SK-N-SH treated with all-trans-retinoic acid at 6 μM for 48 hours (cell line): Measurements from ENCODE around the gene PBX1.

Source experiments
- ATAC-seq: fragments of 200-7000 bp; cut with Tn5 transposase; 3 replicates; pipeline ENCODE4 v1.9.1; 2020; ENCODE audit warnings: mild to moderate bottlenecking, moderate library complexity
- ARNTL ChIP-seq: fragments of 450-650 bp; formaldehyde crosslinking; IDR thresholded peaks from 2 replicates; pipeline ENCODE4 v1.5.0; 2020; ENCODE audit warnings: low read depth, mild to moderate bottlenecking, moderate library complexity, borderline replicate concordance
- BACH2 ChIP-seq: fragments of 250-450 bp; sonication (Bioruptor Pico); IDR thresholded peaks from 2 replicates; pipeline ENCODE4 v1.9.0; 2021; ENCODE audit warnings: mild to moderate bottlenecking, borderline replicate concordance
- CREB5 ChIP-seq: fragments of 250-450 bp; sonication (Bioruptor Pico); IDR thresholded peaks from 2 replicates; pipeline ENCODE4 v1.5.1; 2020; ENCODE audit warnings: low read depth, mild to moderate bottlenecking, moderate library complexity
- CSDC2 ChIP-seq: fragments of 250-450 bp; sonication (Bioruptor Pico); IDR thresholded peaks from 2 replicates; pipeline ENCODE4 v1.5.0; 2020; ENCODE audit warnings: mild to moderate bottlenecking, moderate library complexity
- CSRNP3 ChIP-seq: fragments of 250-450 bp; sonication (Bioruptor Pico); IDR thresholded peaks from 2 replicates; pipeline ENCODE4 v1.5.1; 2021; ENCODE audit warnings: mild to moderate bottlenecking, moderate library complexity
- ESRRG ChIP-seq: fragments of 250-450 bp; sonication (Bioruptor Pico); IDR thresholded peaks from 2 replicates; pipeline ENCODE4 v1.6.1; 2021; ENCODE audit warnings: mild to moderate bottlenecking
- GLIS3 ChIP-seq: fragments of 250-450 bp; sonication (Bioruptor Pico); IDR thresholded peaks from 2 replicates; pipeline ENCODE4 v1.5.0; 2020; ENCODE audit warnings: mild to moderate bottlenecking, moderate library complexity
- PATZ1 ChIP-seq: fragments of 250-450 bp; sonication (Bioruptor Pico); IDR thresholded peaks from 2 replicates; pipeline ENCODE4 v1.8.0; 2020; ENCODE audit warnings: mild to moderate bottlenecking, moderate library complexity, borderline replicate concordance
- POU6F1 ChIP-seq: fragments of 250-450 bp; sonication (Bioruptor Pico); IDR thresholded peaks from 2 replicates; pipeline ENCODE4 v1.8.0; 2021; ENCODE audit warnings: low read depth, mild to moderate bottlenecking, moderate library complexity, borderline replicate concordance
- PPARA ChIP-seq: fragments of 250-450 bp; sonication (Bioruptor Pico); IDR thresholded peaks from 2 replicates; pipeline ENCODE4 v1.5.0; 2020; ENCODE audit warnings: mild to moderate bottlenecking, borderline replicate concordance
- SNAI2 ChIP-seq: fragments of 250-450 bp; sonication (Bioruptor Pico); IDR thresholded peaks from 2 replicates; pipeline ENCODE4 v1.5.0; 2020; ENCODE audit warnings: mild to moderate bottlenecking, moderate library complexity
- TCF4 ChIP-seq: fragments of 250-450 bp; sonication (Bioruptor Pico); IDR thresholded peaks from 2 replicates; pipeline ENCODE4 v1.8.0; 2021; ENCODE audit warnings: mild to moderate bottlenecking, moderate library complexity, borderline replicate concordance
- TOX ChIP-seq: fragments of 250-450 bp; sonication (Bioruptor Pico); IDR thresholded peaks from 2 replicates; pipeline ENCODE4 v1.8.0; 2021; ENCODE audit warnings: mild to moderate bottlenecking, moderate library complexity, borderline replicate concordance
- TSHZ2 ChIP-seq: fragments of 250-450 bp; sonication (Bioruptor Pico); IDR thresholded peaks from 2 replicates; pipeline ENCODE4 v1.5.0; 2020; ENCODE audit warnings: mild to moderate bottlenecking, moderate library complexity
- ZC3H10 ChIP-seq: fragments of 250-450 bp; sonication (Bioruptor Pico); IDR thresholded peaks from 2 replicates; pipeline ENCODE4 v1.5.1; 2021; ENCODE audit warnings: mild to moderate bottlenecking, moderate library complexity
- ZFP3 ChIP-seq: fragments of 250-450 bp; sonication (Bioruptor Pico); IDR thresholded peaks from 2 replicates; pipeline ENCODE4 v1.5.0; 2020; ENCODE audit warnings: mild to moderate bottlenecking, moderate library complexity
- ZNF565 ChIP-seq: fragments of 450-650 bp; formaldehyde crosslinking; conservative IDR thresholded peaks from 2 replicates; pipeline ENCODE4 v1.5.0; 2020; ENCODE audit warnings: low read depth, mild to moderate bottlenecking, moderate library complexity
- ZNF70 ChIP-seq: fragments of 450-650 bp; formaldehyde crosslinking; IDR thresholded peaks from 2 replicates; pipeline ENCODE4 v1.5.0; 2020; ENCODE audit warnings: mild to moderate bottlenecking, moderate library complexity
- ZNF8 ChIP-seq: fragments of 450-650 bp; formaldehyde crosslinking; IDR thresholded peaks from 2 replicates; pipeline ENCODE4 v1.5.0; 2020; ENCODE audit warnings: mild to moderate bottlenecking, moderate library complexity

Gene PBX1

GRCh38 chr1:164590592-164590991, 31.6 kb downstream of the PBX1 start:
- no peak for ATAC-seq
- TF ChIP-seq ZNF8 (CRISPR knock-in tag), result no peak
- TF ChIP-seq, all 23 proteins: peak for 0

- ATAC-seq, result peak; percentile 57
- no peak for TF ChIP-seq ARNTL
- TF ChIP-seq PATZ1 (CRISPR knock-in tag), result 0 out of 2 replicates have a peak, but pooled peaks have one; percentile 44
- TF ChIP-seq CSDC2 (CRISPR knock-in tag), result peak; percentile 47; the same call in 1 of the 2 replicates
- TF ChIP-seq ZC3H10, result 0 out of 2 replicates have a peak, but pooled peaks have one; percentile 31
Measured at GRCh38 chr1:164591858-164592257, 32.9 kb downstream of the PBX1 start.

GRCh38 chr1:164592634-164593033, 33.6 kb downstream of the PBX1 start:
- no peak for TF ChIP-seq TOX (CRISPR knock-in tag)
- no peak for TF ChIP-seq POU6F1 (CRISPR knock-in tag)
- no peak for TF ChIP-seq PATZ1 (CRISPR knock-in tag)
- TF ChIP-seq SNAI2 (CRISPR knock-in tag), result no peak
- no peak for TF ChIP-seq CREB5
- no peak for TF ChIP-seq GLIS3 (CRISPR knock-in tag)
- TF ChIP-seq ZNF565 (CRISPR knock-in tag), result no peak
- no peak for TF ChIP-seq ARNTL
- no peak for TF ChIP-seq ZNF70
- no peak for TF ChIP-seq ZFP3
- TF ChIP-seq ESRRG (CRISPR knock-in tag), result no peak
- no peak for ATAC-seq

GRCh38 chr1:164595212-164595611, 36.2 kb downstream of the PBX1 start:
- ATAC-seq, result no peak
- TF ChIP-seq ZNF8 (CRISPR knock-in tag) (no peak), ESRRG (CRISPR knock-in tag) (no peak), CREB5 (no peak), PPARA (CRISPR knock-in tag) (no peak), POU6F1 (CRISPR knock-in tag) (no peak), ZC3H10 (no peak), BACH2 (CRISPR knock-in tag) (no peak), GLIS3 (CRISPR knock-in tag) (no peak), TCF4 (CRISPR knock-in tag) (no peak), TSHZ2 (CRISPR knock-in tag) (no peak), PATZ1 (CRISPR knock-in tag) (no peak), CSDC2 (CRISPR knock-in tag) (no peak), ZNF565 (CRISPR knock-in tag) (no peak), CSRNP3 (CRISPR knock-in tag) (no peak)
